Measurements from ENCODE around the gene CCDC183.
"Not testable (repeated sequence)": the region's sequence is repeated elsewhere in the genome, so short reads cannot be mapped to it uniquely, and the experiment has no call there.

Gene CCDC183

GRCh38 chr9:136839229-136840139, 43.3 kb downstream of the CCDC183 start:
- TF ChIP-seq CTCF (IDR thresholded peaks at IDR 0.05; ENCODE audit: low read depth, low read length): no peak
- DNase-seq (ENCODE audit: extremely low read depth, low read depth): no peak

GRCh38 chr9:136840140-136840876, 44.2 kb downstream of the CCDC183 start:
- no peak for DNase-seq (ENCODE audit: extremely low read depth, low read depth)
- TF ChIP-seq CTCF (IDR thresholded peaks at IDR 0.05; ENCODE audit: low read depth, low read length): no peak

- no peak for DNase-seq (ENCODE audit: extremely low read depth, low read depth)
These were observed 44.9 kb downstream of the CCDC183 start for GRCh38 chr9:136840877-136841645.

GRCh38 chr9:136841646-136842379, 45.7 kb downstream of the CCDC183 start:
- not testable (repeated sequence) for DNase-seq (ENCODE audit: extremely low read depth, low read depth)

More at GRCh38 chr9:136840877-136841645, 44.9 kb downstream of the CCDC183 start:
- TF ChIP-seq CTCF (IDR thresholded peaks at IDR 0.05; ENCODE audit: low read depth, low read length): no peak

- not testable (repeated sequence) for DNase-seq (ENCODE audit: extremely low read depth, low read depth)
- peak; percentile 82 for TF ChIP-seq CTCF (IDR thresholded peaks at IDR 0.05; ENCODE audit: low read depth, low read length)
These were observed 46.3 kb downstream of the CCDC183 start, which contains the start of gene AJM1 for GRCh38 chr9:136842380-136842948. TSS of gene AJM1 (plus strand) at chr9:136842478. CDS start at chr9:136844415, 1,937 bp downstream.

- not testable (repeated sequence) for DNase-seq (ENCODE audit: extremely low read depth, low read depth)
These were observed 47.1 kb downstream of the CCDC183 start for GRCh38 chr9:136843159-136843800.

Data from AG09319 (cell line).